GM12878 (cell line): Measurements from ENCODE around the gene ALDH3A2. TPM values are rescaled to one million over a fixed set of nuclear protein-coding genes. Genes with fewer than 3 reads are reported as not detected.

Experiments
- ATAC-seq: fragments of 200-7000 bp; cut with Tn5 transposase; 3 replicates; pipeline ENCODE4 v1.9.1; 2020; ENCODE audit warnings: mild to moderate bottlenecking, moderate library complexity
- BruUV-seq: library from RNA; stranded (reverse); fragments of 400-500 nt; replicated peaks from 2 replicates; lab custom pipeline; 2021; lab: Mats Ljungman, UMichigan
- CTCF ChIA-PET: fragments of 300-600 bp; sonication (Branson Sonifier 250); formaldehyde crosslinking; extraction: SDS; loops from one replicate; lab custom pipeline; 2021; ENCODE audit warnings: inconsistent platforms; lab: Yijun Ruan, JAX
- POLR2A ChIA-PET: fragments of 350-600 bp; formaldehyde crosslinking; extraction: SDS; loops from one replicate; lab custom pipeline; 2021; ENCODE audit warnings: inconsistent platforms; lab: Charles Lee
- RAD21 ChIA-PET: fragments of 300-600 bp; sonication (Branson Sonifier 250); formaldehyde crosslinking; loops from one replicate; lab custom pipeline; 2023; ENCODE audit warnings: antibody characterized with exemption; ENCODE audit not compliant: unreplicated experiment; lab: Charles Lee
- SMC1A ChIA-PET: fragments of 300-600 bp; sonication (Branson Sonifier 250); formaldehyde crosslinking; loops from one replicate; lab custom pipeline; 2023; ENCODE audit not compliant: unreplicated experiment, uncharacterized antibody; lab: Charles Lee
- DNase-seq: peaks from one replicate; pipeline ENCODE4 v3.0.0-alpha.2; 2011; ENCODE audit warnings: low read depth, low spot score
- FAIRE-seq: peaks from 3 replicates; lab custom pipeline; 2011; peaks lifted over from hg19 to GRCh38; lab: Jason Lieb, UNC
- H2AFZ ChIP-seq: 2 replicates; pipeline ENCODE4 v1.6.0; 2011; ENCODE audit warnings: low read depth, low read length, control low read depth; ENCODE audit not compliant: control insufficient read depth
- H3K27ac ChIP-seq: 2 replicates; pipeline ENCODE4 v1.5.1; 2011; ENCODE audit warnings: control low read depth; ENCODE audit not compliant: control insufficient read depth, insufficient read depth
- H3K27me3 ChIP-seq, 2 experiments: replicated peaks in 1 of 2; 2 replicates each; pipeline versions ENCODE4 v1.6.0 to v1.6.1; 2011; ENCODE audit warnings: low read length in 1 of 2; ENCODE audit not compliant: control insufficient read depth in 2 of 2, insufficient read depth in 2 of 2
- H3K36me3 ChIP-seq, 2 experiments: 2 replicates each; pipeline ENCODE4 v1.5.1; 2011; ENCODE audit warnings: low read length in 1 of 2; ENCODE audit not compliant: control insufficient read depth in 2 of 2, insufficient read depth in 2 of 2
- H3K4me1 ChIP-seq: 2 replicates; pipeline ENCODE4 v1.6.1; 2011; ENCODE audit warnings: mild to moderate bottlenecking, low read length, moderate library complexity, mixed read lengths; ENCODE audit not compliant: control insufficient read depth, insufficient read depth
- H3K4me2 ChIP-seq: 2 replicates; pipeline ENCODE4 v1.6.0; 2011; ENCODE audit warnings: control low read depth; ENCODE audit not compliant: control insufficient read depth, insufficient read depth
- H3K4me3 ChIP-seq: fragments of 200-600 bp; sonication (generic); 2 replicates; pipeline ENCODE4 v1.5.1; 2016
- H3K79me2 ChIP-seq: 2 replicates; pipeline ENCODE4 v1.6.0; 2011; ENCODE audit warnings: low read length; ENCODE audit not compliant: control insufficient read depth, insufficient read depth
- H3K9ac ChIP-seq: 2 replicates; pipeline ENCODE4 v1.8.0; 2011; ENCODE audit warnings: low read length, control low read depth, mixed read lengths; ENCODE audit not compliant: control insufficient read depth, insufficient read depth
- H3K9me3 ChIP-seq: replicated peaks from 3 replicates; pipeline ENCODE4 v1.5.1; 2011; ENCODE audit warnings: mild to moderate bottlenecking, low read length; ENCODE audit not compliant: control insufficient read depth, insufficient read depth
- H4K20me1 ChIP-seq: 2 replicates; pipeline ENCODE4 v1.6.0; 2011; ENCODE audit not compliant: control insufficient read depth, insufficient read depth
- BMI1 ChIP-seq: fragments of 450-650 bp; IDR thresholded peaks from 2 replicates; pipeline ENCODE4 v1.6.1; 2016; ENCODE audit warnings: mild to moderate bottlenecking, moderate library complexity, borderline replicate concordance
- CHD2 ChIP-seq: IDR thresholded peaks from 2 replicates; pipeline ENCODE4 v1.6.1; 2011; ENCODE audit warnings: low read depth, low read length, improper control_type of control experiment, borderline replicate concordance
- IRF3 ChIP-seq: fragments of 450-650 bp; IDR thresholded peaks from 2 replicates; pipeline ENCODE4 v1.6.1; 2014; ENCODE audit warnings: mild to moderate bottlenecking
- NBN ChIP-seq: fragments of 450-650 bp; IDR thresholded peaks from 2 replicates; pipeline ENCODE4 v1.6.1; 2016
- NR2F1 ChIP-seq: fragments of 450-650 bp; conservative IDR thresholded peaks from 2 replicates; pipeline ENCODE4 v1.6.1; 2017; ENCODE audit warnings: mild to moderate bottlenecking
- POLR2AphosphoS5 ChIP-seq: IDR thresholded peaks from 2 replicates; pipeline ENCODE4 v1.6.1; 2011; ENCODE audit warnings: mild to moderate bottlenecking, low read length, inconsistent platforms
- RBBP5 ChIP-seq: fragments of 200-600 bp; sonication (generic); conservative IDR thresholded peaks from 2 replicates; pipeline ENCODE4 v1.6.1; 2016
- SIX5 ChIP-seq: IDR thresholded peaks from 2 replicates; pipeline ENCODE4 v1.6.1; 2011; ENCODE audit warnings: mild to moderate bottlenecking, low read depth, low read length, moderate library complexity; ENCODE audit not compliant: severe bottlenecking
- SUZ12 ChIP-seq: fragments of 200-600 bp; sonication (generic); IDR thresholded peaks from one replicate; pipeline ENCODE4 v1.6.1; 2018; ENCODE audit warnings: antibody characterized with exemption, mild to moderate bottlenecking; ENCODE audit not compliant: unreplicated experiment
- TAF1 ChIP-seq: IDR thresholded peaks from 2 replicates; pipeline ENCODE4 v1.6.1; 2011; ENCODE audit warnings: mild to moderate bottlenecking, low read depth, low read length, borderline replicate concordance
- ZBTB33 ChIP-seq: fragments of 450-650 bp; IDR thresholded peaks from 2 replicates; pipeline ENCODE4 v1.6.1; 2017; ENCODE audit warnings: mild to moderate bottlenecking
- ZNF207 ChIP-seq: fragments of 450-650 bp; IDR thresholded peaks from 2 replicates; pipeline ENCODE4 v1.6.1; 2014; ENCODE audit warnings: antibody characterized with exemption, mild to moderate bottlenecking, borderline replicate concordance
- WGBS: methylation state at CpG from one replicate; pipeline ENCODE4 v1.1.6; 2016; ENCODE audit warnings: low lambda C conversion rate; ENCODE audit not compliant: insufficient replicate concordance, insufficient coverage; ENCODE audit errors: missing lambda C conversion rate; 5-methylcytosine and 5-hydroxymethylcytosine counted together
- in situ Hi-C: fragments of 300-500 bp; cut with MboI; formaldehyde crosslinking; loops from 9 replicates; pipeline ENCODE4 v1.14.3; 2018; ENCODE audit warnings: mixed read lengths
- intact Hi-C: fragments of 100-400 bp; cut with micrococcal nuclease; formaldehyde crosslinking; loops from one replicate; pipeline ENCODE4 v1.14.2; 2022; ENCODE audit not compliant: unreplicated experiment
- polyA plus RNA-seq, 11 experiments: library from polyadenylated mRNA; depleted of rRNA in 4 of 11; unstranded in 6 of 11; stranded (reverse) in 5 of 11; fragments of >200 nt; fragmentation: Nextera tagmentation in 4 of 11; fragmentation: Illumina TruSeq in 1 of 11; extraction: Ambion mirVana in 4 of 11; extraction: Trizol in 1 of 11; gene quantifications; 1 replicate in 1 of 11; 2 replicates in 10 of 11; pipeline versions ENCODE4 v1.2.1 to v1.2.3, GENCODE V29; 2011 to 2016; ENCODE audit warnings: inconsistent platforms in 2 of 11, missing spikeins in 2 of 11, low read depth in 1 of 11
- total RNA-seq, 4 experiments: library from RNA; depleted of rRNA in 3 of 4; stranded (reverse); fragments of >200 nt in 3 of 4; fragmentation: Illumina TruSeq in 1 of 4; extraction: Trizol in 1 of 4; gene quantifications; 2 replicates each; pipeline versions ENCODE4 v1.2.1 to v1.2.3, GENCODE V29; 2013 to 2021

Gene ALDH3A2
- total and polyA plus RNA-seq, 10 of the 15 experiments (the other 5 are each of a cell fraction or from before 2014, with no cell fraction given): 5.0 to 37.0 (median 26.1) TPM

GRCh38 chr17:19629449-19629848 lies 19.1 kb upstream of the ALDH3A2 start:
- WGBS: 61% methylated on average over 3 of the region's 3 CpGs
- H3K4me1 ChIP-seq: no peaks in the 10 kb centered on the region
- DNase-seq (no peak), FAIRE-seq (no peak), ATAC-seq (no peak)
- H3K9me3 ChIP-seq: no peaks in the 10 kb centered on the region
- RAD21 ChIA-PET: no interaction called here
- H3K27ac ChIP-seq: no peak overlapping the region
- BruUV-seq: no TSS peak
- H3K9ac ChIP-seq: no peak overlapping the region
- no peak overlapping the region for H3K4me3 ChIP-seq
- CTCF ChIA-PET: no interaction called here
- SMC1A ChIA-PET: no interaction called here
- no peak overlapping the region for H2AFZ ChIP-seq
- H3K79me2 ChIP-seq: no peaks in the 10 kb centered on the region
- no peaks in the 10 kb centered on the region for H4K20me1 ChIP-seq
- in situ Hi-C loops: no loop called here
- H3K27me3 ChIP-seq: no peaks in the 10 kb centered on the region
- TF ChIP-seq ZNF207 (no peak), RBBP5 (no peak), ZBTB33 (no peak), NBN (no peak)
- H3K4me2 ChIP-seq: no peak overlapping the region
- no peaks in the 10 kb centered on the region for H3K36me3 ChIP-seq
- POLR2A ChIA-PET: no interaction called here
- intact Hi-C loops: no loop called here

- no peak for TF ChIP-seq SIX5
- no peak for TF ChIP-seq BMI1
- no peak for TF ChIP-seq RBBP5
- no peak for TF ChIP-seq TAF1
- no peak for TF ChIP-seq NR2F1
- TF ChIP-seq POLR2AphosphoS5: no peak
- no peak for TF ChIP-seq CHD2
- TF ChIP-seq IRF3: no peak
- no peak for TF ChIP-seq SUZ12
- ChIA-PET RAD21 (no interaction called here), CTCF (no interaction called here), POLR2A (interaction anchor here (0.5 kb wide), 1 partner anchor 93 kb away, joined by 3 read pairs; no protein-coding TSS in a partner anchor), SMC1A (interaction anchor here (1.7 kb wide), 1 partner anchor 15 kb away, joined by 4 read pairs; no protein-coding TSS in a partner anchor)
- FAIRE-seq: no peak
- Histone ChIP-seq H3K4me3 (no peak overlapping the region), H4K20me1 (no peaks in the 10 kb centered on the region), H3K79me2 (no peaks in the 10 kb centered on the region), H3K27me3 (no peaks in the 10 kb centered on the region), H3K4me1 (no peaks in the 10 kb centered on the region), H3K36me3 (no peaks in the 10 kb centered on the region), H3K9me3 (no peaks in the 10 kb centered on the region), H2AFZ (no peak overlapping the region), H3K4me2 (no peak overlapping the region), H3K9ac (no peak overlapping the region), H3K27ac (no peak overlapping the region)
- in situ Hi-C loops: no loop called here
- DNase-seq: no peak
- intact Hi-C loops: no loop called here
- no peak for ATAC-seq
- no TSS peak for BruUV-seq
- 2% methylated on average over 4 of the region's 4 CpGs for WGBS
Observed at GRCh38 chr17:19630035-19630434, 18.5 kb upstream of the ALDH3A2 start.
